Measurements from ENCODE around the gene CADM1.

The CADM1 gene

DNA sequence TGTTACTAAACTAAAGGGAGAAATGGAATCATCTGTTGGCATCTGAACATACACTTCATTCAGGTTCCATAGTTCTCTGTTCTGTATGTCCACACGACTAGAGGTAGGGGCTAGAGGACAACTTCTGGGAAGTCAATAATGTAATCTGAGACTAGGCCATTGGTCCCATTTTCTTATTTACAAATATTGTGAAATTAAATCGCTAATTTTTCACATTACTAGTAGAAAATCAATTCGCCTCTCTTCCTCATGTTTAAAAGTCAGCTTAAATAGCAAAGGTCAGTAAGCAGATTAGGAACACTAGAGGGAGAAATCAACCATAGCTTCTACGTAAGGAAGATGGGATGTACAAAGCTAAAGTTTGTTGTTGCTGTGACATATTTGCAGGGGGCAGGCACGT, 59.7 kb downstream of the CADM1 start:
- DNase-seq (ENCODE audit: low spot score) = no peak

DNA sequence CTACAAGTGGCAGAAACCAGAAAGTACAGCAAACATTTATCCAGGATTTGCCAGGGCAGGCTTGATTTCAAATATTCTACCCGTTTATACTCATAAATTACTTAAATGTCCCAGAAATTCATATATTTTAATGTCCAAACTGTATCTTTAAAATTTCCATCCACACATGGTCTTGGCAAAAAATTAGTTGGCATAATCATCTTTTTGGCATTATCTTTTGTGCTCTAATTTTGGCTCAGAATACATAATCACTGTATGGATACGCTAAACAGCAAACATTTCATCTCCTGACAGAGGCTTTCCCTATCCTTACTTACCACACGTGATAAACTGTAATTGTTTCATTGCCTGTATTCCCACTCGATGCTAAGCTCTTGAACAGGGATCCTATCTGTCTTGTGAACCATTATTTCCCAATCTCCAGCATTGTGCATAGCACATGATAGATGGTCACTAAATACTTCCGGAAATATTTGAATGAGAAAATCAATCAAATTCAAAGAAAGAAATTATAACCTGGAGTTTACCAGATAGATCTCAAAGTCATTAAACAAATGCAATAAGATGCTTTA, 64.2 kb downstream of the CADM1 start:
- DNase-seq (ENCODE audit: low spot score) = no peak

DNA sequence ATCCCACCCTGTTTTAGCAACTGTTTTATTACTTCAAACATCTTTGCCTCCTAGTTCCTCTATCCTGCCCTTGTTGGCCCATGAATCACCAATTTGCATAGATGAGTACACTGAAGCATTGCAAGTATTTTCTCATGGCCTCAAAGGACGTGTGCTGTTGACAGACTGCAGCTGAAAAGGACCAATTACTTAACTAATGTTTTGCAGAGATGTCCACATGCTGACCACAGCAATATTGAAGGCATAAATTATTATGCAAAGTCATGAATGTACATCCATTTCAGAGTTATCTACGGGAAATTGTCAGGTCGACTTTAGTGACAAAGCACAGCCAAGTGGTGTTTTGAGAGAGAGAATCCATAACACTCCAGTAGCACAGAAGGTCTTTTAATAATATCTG, 64.8 kb downstream of the CADM1 start:
- no peak for DNase-seq (ENCODE audit: low spot score)

DNA sequence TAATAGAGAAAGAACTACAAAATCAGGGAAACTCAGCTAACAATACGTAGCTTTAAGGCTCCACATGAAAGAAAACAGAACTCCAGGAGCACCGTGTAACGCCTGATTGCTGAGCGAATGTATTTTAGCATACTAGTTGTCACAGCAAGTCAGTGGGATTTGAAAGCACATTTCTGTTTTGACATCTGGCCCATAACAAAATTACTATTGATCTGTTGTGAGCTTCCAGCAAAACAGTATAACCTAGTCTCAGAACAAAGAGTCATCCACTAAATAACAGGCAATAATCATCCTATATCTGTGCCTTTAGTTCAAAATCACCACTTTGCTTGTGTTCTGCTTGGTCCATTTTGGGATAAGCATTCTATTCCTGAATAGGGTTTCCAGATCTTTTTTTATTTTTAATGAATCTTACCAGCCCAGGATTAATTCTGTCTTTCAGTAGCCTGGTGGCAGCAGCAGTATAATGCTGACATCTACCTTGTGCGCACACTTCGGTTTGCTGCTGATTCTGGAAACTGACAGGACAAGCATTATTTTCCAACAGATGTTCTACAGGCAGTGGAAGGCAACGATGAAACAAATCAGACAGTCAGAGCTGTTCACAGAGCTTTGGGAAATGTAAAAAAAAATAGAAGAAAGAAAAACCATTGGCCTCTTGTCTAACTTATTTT, 66.2 kb downstream of the CADM1 start:
- no peak for DNase-seq (ENCODE audit: low spot score)

DNA sequence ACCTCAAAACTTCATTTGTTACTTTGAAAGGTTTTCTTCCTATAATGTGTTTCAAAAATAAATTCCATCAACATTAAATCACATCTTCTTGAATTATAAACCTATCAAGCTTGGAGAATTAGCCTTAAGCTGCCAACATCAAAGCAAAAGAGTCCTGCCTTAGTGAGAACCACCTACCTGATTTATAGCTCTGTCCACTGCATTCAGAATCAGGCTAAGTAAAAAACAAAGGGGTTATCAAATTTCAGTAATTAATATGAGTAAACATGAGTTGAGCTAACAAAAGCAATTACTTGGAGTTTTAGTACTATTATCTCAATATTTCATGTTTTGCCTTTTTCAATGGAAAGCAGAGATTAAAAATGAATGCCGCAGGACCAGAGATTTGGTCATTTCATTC, 73.9 kb downstream of the CADM1 start:
- DNase-seq (ENCODE audit: low spot score) = no peak

DNA sequence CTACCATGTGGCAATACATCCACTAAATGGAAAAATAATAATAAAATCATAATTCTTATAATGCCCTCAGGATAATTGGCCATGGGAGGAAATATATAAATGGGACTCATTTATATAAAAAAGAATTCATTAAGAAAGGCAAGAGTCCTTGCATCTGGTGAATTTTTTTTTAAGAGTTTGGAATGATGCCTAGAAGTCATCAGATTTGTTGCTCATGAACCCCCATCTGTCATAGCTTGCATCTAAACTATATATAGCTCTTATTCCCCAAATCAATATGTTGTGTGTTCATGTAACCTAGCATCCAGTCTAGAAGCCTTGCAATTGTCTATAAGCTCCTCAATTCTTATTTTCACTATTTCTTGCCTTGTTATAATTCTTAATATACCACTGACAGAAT, 75.9 kb downstream of the CADM1 start:
- DNase-seq (ENCODE audit: low spot score) = no peak

DNA sequence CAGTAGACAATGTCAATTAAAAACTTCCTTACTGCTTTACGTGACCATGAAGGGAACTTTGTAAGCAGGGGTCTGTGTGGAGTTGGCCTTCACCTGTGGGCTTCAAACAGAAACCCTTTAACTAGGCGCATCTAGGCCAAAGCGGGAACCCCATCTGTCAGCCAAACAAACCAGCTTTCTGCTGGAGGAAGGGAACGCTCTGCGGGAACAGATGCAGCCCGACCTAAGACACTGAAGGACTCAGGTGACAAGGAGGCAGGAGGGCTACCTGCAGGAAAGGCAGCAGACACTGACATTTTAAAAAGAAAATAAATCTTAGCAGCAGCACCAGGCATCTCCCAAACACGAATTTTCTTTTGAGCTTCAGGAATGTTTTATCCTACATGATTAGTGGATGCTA, 78.4 kb downstream of the CADM1 start:
- DNase-seq (ENCODE audit: low spot score) = no peak

DNA sequence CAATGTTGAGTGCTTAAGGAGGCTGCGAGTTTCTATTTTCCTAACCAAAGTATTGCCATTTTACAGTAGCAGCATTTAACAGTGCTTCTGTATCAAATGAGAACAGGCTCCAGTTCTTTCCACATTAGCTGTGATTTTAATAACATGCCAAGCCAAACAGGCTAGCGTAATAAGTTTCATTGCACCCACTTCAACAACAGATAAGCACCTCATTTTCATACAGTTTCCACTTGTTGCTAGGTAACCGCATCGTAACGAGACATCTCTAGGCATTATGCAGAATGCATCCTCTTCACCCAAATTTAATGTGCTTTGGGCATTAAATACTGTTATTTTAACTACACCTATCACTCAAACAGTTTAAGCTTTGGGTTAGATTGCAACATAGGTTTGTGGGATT, 79.0 kb downstream of the CADM1 start:
- no peak for DNase-seq (ENCODE audit: low spot score)

DNA sequence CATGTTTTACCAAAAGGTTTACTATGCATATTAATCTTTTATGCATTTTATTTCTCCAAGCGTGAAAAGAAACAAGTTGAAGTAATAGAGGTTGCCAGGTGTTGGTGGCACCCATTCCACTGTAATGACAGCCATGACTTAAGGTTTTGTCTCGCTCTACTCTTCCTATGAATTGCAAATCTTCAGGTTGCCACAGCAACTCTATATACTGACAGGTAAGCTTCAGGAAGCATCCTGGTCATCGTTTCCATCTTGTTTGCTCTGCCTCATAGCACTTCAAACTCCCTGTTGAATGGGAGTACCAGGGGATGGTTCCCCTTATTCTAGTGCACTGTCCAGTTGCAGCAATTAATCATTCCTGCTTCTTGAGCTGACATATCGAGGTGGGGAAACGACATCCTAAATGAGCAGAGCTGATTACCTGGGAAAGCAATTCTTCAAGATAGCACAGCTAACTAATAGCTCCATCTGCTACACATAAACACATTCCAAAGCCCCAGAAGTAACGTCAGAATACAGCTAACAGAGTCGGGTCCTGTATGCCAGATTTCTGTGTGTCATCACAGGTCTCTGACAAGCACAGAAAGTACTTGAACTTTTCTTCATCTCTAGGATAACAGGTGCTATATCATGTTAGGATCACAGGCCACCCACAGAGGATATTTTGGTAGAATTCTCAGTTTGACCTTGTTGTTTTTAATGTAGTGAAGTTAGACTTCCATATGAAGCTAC, 80.3 kb downstream of the CADM1 start:
- no peak for DNase-seq (ENCODE audit: low spot score)

DNA sequence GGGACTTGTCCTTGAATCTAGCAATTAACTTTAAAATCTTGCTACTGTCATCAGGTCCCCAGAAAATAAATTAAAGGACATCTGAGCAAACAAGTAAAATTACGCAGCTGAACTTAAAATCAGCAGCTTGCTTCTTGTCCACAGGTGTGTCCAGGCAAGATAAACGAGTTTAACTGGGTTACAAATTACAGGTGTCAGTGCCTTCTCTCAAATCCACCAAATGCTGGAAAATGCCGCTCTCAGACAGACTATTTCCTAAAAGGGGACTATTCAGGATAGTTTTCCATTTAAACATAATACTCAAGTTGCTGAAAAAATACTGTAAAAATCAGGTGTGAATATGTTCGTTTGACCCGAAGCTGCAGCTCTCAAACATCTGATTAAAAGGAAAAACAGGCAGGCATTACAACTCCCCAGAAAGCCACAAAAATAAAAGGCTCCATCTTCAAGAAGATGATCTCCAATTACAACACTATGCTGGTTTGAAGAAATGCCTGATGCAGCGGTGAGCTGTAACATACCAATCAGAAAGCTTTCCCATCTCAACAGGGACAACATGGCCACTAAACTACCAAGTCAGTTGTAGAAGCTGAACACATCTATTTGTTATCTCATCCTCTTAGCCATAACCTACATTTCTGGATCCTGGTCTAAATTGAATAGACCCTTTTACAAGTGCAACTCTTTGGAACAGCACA, 82.1 kb downstream of the CADM1 start:
- no peak for DNase-seq (ENCODE audit: low spot score)

DNA sequence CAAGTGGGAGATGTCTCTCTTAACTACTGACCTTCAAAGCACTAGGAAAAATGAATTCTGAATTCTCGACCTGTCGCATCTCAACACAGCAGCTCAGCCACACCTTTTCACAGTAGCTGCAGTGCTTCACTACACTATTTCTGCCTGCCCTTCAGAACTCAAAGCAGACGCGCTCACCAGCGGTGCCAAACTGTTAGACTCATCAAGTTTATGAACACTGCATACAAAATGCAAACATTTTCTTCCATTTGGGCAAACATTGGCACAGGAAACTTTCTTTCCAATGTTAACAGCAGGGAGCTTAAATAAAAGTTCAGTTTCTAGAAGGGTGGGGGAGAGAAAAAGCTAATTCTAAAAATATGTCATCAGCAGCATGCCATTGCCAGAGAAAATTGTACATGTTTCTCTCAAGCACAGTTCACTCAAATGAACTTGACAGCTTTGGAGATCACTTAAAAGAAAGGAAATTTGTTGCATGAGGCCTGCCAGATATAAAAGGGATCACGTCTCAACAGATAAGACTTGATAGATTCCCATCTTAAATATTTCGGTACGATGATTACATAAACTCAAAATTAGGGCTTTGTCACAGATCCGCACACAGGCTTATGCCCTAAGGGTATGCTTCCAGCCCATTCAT, 82.7 kb downstream of the CADM1 start:
- DNase-seq (ENCODE audit: low spot score) = no peak

DNA sequence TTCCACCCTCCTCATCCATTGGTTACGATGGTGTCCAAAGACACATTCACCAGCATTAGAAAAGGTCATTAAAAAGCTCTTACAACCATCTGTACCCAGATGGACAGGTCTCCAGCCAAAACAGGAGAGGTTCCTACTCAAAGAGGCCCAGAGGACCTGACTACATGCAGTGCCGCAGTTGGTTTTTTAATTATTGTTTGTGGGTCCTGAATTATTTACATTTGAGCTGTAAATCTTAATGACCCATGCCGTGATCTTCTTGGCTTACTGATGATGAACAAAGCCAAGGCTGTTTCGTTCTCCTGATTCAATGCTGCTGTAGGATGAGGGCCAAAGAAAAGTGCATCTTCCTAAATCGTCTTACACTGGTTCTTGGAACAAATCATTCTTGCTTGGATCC, 83.7 kb downstream of the CADM1 start:
- DNase-seq (ENCODE audit: low spot score) = no peak

DNA sequence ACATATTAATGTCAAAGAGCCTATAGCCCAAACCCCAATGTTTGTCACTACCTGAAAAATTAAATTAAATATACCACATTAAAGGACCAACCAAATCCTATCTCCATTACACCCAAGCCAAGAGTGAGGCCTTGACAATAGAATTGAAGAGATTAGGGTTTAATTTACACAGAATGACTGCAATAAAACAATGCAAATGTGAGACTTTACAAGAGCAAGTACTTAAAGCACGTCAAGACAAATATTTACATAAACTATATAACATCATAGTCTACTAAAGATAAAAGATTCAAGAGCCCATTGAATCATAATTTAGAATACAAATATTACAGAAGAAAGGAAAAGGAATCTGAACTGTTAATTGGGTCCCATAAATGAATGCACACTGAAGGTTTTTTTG, 85.6 kb downstream of the CADM1 start:
- no peak for DNase-seq (ENCODE audit: low spot score)

DNA sequence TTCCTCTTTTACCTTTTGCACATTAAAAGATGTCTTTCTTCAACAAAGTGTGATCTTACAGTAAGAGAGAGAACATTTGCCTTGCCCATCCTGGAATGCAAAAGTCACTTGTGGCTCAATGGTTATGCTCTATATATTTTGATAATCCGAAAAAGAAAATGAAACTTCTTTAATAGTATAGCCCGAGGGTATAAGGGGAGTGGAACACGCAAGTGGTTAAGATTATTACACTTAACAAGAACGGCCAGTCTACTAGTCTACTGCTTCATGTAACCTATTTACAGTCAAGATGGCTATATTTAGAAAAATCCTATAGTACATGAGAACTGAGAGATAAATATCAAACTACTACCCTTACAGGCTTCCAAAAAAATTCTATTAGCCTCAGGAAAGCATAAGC, 86.1 kb downstream of the CADM1 start:
- no peak for DNase-seq (ENCODE audit: low spot score)

DNA sequence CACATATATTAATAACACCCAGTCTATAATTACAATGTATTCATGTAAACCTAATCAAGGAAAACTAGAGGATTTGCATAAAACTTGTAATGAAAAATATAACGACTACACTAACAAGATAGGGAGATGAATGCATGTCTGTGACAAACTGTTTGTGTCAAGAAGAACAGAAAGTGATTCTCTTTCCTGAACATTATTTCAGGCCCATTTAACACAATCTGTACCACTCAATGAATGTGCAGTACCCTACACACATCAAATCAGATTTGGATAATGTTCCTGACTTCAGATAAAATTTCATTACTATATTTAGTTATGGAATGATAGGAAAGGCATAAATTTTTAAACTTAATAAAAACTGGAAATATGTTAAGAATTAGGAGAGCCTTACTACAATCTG, 93.1 kb downstream of the CADM1 start:
- no peak for DNase-seq (ENCODE audit: low spot score)

DNA sequence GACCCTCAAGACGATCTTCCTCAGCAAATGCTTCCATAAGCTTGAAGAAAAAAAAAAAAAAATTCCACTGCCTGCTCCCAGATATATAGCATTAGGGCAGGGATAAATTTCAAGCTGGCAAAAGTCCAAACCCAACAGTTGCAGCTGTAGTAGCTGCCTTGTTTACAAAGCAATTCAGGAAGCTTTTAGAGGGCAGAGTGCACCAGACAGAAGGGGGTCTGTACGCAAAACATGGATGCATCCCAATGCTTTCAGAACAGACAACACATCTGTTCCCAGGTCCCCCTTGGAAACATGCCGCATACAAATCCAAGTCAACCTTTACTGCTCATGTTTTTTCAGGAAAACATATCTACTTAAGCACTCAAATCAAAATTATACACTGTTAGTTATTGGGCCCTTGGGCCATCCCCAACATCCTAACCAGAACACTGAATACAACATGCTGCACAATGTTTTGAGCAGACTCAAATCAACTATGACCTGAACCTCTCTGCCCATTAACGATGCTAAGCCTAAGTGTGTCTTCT, 94.5 kb downstream of the CADM1 start:
- no peak for DNase-seq (ENCODE audit: low spot score)

DNA sequence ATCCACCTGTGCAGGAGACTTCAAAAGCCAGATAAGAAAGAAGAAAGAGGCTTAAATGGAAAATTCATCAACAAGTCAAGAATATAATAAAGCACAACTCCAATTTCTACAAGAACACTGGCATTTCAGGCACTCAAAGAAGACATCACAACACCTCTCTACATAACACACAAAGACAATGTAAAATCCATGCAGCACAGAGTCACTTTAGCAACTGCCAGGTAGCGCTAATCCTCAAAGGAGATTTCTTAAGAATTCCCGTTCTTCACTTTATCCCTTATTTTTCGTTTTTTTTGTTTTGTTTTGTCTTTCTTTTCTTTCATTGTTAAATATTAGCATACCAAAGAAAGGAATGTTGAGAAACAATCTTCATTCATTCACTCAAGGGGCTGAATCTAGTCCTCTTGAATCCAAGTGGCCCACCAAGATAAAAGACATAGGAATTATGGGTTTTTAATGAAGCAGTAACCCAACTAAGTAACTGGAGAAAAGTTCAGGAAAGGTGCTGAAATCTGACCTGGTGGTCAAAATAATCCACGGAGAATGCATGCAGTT, 95.0 kb downstream of the CADM1 start:
- DNase-seq (ENCODE audit: low spot score) = no peak

DNA sequence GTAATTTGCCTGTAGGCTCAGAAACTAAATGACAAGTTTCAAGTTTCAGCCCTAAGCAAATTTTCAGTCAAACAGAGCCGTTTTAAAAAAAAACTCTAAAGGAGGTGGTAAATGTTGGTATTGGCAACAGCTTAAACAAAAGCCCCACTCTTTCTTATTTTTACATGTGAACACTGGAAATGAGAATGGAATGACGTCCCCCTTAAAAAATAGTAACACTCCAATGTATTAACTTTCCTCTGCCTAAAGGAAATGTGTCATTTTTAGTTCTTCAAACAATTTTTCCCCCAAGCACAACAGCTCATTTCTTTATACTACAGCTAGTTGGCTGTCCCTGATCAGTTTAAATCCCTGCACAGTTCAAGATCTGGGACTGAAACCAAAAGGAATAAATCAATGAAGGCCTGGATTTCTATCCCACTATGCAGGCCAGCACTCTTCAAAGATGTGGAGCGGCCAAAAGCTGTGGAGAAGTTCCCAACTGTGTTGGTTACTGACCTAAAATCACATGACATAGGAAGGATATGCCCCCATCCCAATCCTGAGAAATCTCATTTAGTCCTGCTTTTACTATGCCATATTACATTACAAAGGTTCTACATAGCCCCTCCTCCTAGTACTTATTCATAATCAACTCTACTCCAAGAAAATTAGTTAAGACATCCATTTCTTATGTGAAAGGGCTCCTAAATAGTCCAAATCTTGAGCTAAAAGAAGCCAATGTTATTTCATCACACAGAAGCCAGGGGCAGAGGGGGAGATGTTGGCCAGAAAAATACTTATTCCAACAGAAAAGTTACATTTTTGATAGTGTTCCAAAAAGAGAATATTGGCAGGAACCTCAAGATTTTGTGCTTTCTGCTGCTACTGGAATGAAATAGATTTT, 95.9 kb downstream of the CADM1 start:
- peak; percentile 5 for DNase-seq (ENCODE audit: low spot score)

DNA sequence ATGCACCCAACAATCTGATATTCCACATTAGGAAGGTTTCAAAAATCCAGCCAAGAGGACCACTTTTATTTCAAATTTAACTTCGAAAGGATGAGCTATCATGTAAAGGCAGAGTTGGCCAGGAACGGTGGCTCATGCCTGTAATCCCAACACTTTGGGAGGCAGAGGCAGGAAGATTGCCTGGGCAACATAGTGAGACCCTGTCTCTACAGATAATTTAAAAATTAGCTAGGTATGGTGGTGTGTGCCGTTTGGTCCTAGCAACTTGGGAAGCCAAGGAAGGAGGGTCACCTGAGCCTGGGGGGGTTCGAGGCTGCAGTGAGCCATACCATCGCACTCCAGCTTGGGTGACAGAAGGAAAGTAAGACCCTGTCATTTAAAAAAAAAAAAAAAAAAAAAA, 96.7 kb downstream of the CADM1 start:
- DNase-seq (ENCODE audit: low spot score) = no peak

DNA sequence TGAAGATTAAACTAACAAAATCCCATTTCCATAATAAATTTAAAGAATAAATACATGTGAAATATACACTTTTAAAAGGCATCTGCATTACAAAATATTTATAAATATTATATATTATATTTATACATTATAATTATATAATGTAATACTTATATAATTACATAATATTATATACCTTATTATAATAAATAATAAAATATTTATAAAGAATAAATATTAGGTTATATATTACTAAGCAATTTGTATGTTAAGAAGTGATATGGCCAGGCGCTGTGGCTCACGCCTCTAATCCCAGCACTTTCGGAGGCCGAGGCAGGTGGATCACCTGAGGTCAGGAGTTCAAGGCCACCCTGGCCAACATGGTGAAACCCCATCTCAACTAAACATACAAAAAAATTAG, 97.8 kb downstream of the CADM1 start:
- no peak for DNase-seq (ENCODE audit: low spot score)

All from kidney capillary endothelial cell (primary cell).